OCI-LY7 (cell line): Measurements from ENCODE around the gene DAB2IP. TPM values are rescaled to one million over a fixed set of nuclear protein-coding genes. Genes with fewer than 3 reads are reported as not detected.

ENCODE experiments used
- BruUV-seq: library from RNA; stranded (reverse); fragments of 400-500 nt; replicated peaks from 2 replicates; lab custom pipeline; 2021; lab: Mats Ljungman, UMichigan
- CTCF ChIA-PET: fragments of 300-600 bp; sonication (Branson Sonifier 250); formaldehyde crosslinking; loops from one replicate; lab custom pipeline; 2022; ENCODE audit warnings: antibody characterized with exemption; ENCODE audit not compliant: unreplicated experiment; lab: Charles Lee
- POLR2A ChIA-PET: fragments of 300-600 bp; sonication (Branson Sonifier 250); formaldehyde crosslinking; loops from one replicate; lab custom pipeline; 2022; ENCODE audit warnings: antibody characterized with exemption; lab: Charles Lee
- DNase-seq: peaks from one replicate; pipeline ENCODE4 v3.0.0-alpha.2; 2015; ENCODE audit warnings: low spot score
- H2AFZ ChIP-seq: fragments of 200-600 bp; sonication (generic), shearing (Covaris generic); 2 replicates; pipeline ENCODE4 v1.6.1; 2014; ENCODE audit warnings: mild to moderate bottlenecking, antibody characterized with exemption, low read length, moderate library complexity
- H3K27ac ChIP-seq: fragments of 200-600 bp; sonication (generic); 2 replicates; pipeline ENCODE4 v1.5.1; 2014; ENCODE audit warnings: mixed run types, low read depth, mild to moderate bottlenecking, moderate library complexity, low read length, inconsistent platforms; ENCODE audit not compliant: poor library complexity, severe bottlenecking
- H3K36me3 ChIP-seq: fragments of 200-600 bp; sonication (generic); 2 replicates; pipeline ENCODE4 v1.6.1; 2014; ENCODE audit warnings: mild to moderate bottlenecking, antibody characterized with exemption, low read length, moderate library complexity, mixed read lengths; ENCODE audit not compliant: insufficient read depth
- H3K4me1 ChIP-seq: fragments of 200-600 bp; sonication (generic); 2 replicates; pipeline ENCODE4 v1.5.1; 2014; ENCODE audit warnings: mild to moderate bottlenecking, low read length; ENCODE audit not compliant: insufficient read depth, poor library complexity, severe bottlenecking
- H3K4me2 ChIP-seq: fragments of 200-600 bp; sonication (generic); 2 replicates; pipeline ENCODE4 v1.6.1; 2014; ENCODE audit warnings: mild to moderate bottlenecking, low read length
- H3K4me3 ChIP-seq: fragments of 200-600 bp; sonication (generic); 2 replicates; pipeline ENCODE4 v1.5.1; 2014; ENCODE audit warnings: mild to moderate bottlenecking, low read depth, low read length; ENCODE audit not compliant: poor library complexity, severe bottlenecking
- H3K79me2 ChIP-seq: fragments of 200-600 bp; sonication (generic); 2 replicates; pipeline ENCODE4 v1.6.1; 2016; ENCODE audit warnings: low read depth, mild to moderate bottlenecking, low read length, moderate library complexity, mixed read lengths; ENCODE audit not compliant: insufficient read depth
- H3K9me2 ChIP-seq: fragments of 200-600 bp; sonication (generic); 2 replicates; pipeline ENCODE4 v1.6.1; 2016; ENCODE audit warnings: mild to moderate bottlenecking, low read length, mixed read lengths; ENCODE audit not compliant: insufficient read depth
- H3K9me3 ChIP-seq: fragments of 200-600 bp; sonication (generic); 2 replicates; pipeline ENCODE4 v1.6.1; 2014; ENCODE audit warnings: mild to moderate bottlenecking, mixed run types, low read length, mixed read lengths
- H4K20me1 ChIP-seq: fragments of 200-600 bp; sonication (generic); 2 replicates; pipeline ENCODE4 v1.6.1; 2014; ENCODE audit warnings: mild to moderate bottlenecking, antibody characterized with exemption, low read length, moderate library complexity, mixed read lengths; ENCODE audit not compliant: insufficient read depth
- CTCF ChIP-seq: fragments of 200-600 bp; sonication (generic); conservative IDR thresholded peaks from 2 replicates; pipeline ENCODE4 v1.5.1; 2014; ENCODE audit warnings: mild to moderate bottlenecking, antibody characterized with exemption, low read length, moderate library complexity, mixed read lengths
- EZH2phosphoT487 ChIP-seq: fragments of 200-600 bp; sonication (generic); IDR thresholded peaks from 2 replicates; pipeline ENCODE4 v1.6.1; 2018; ENCODE audit warnings: low read depth, borderline replicate concordance, mild to moderate bottlenecking, mixed run types, antibody characterized with exemption, low read length, moderate library complexity, mixed read lengths
- intact Hi-C: fragments of 100-400 bp; cut with micrococcal nuclease; formaldehyde crosslinking; loops from one replicate; pipeline ENCODE4 v1.10.0; 2022; ENCODE audit not compliant: unreplicated experiment
- total RNA-seq, 2 experiments: library from RNA; depleted of rRNA in 1 of 2; stranded (reverse); fragments of >200 nt in 1 of 2; shearing (Covaris generic) in 1 of 2; gene quantifications; 2 replicates each; pipeline ENCODE4 v1.2.3, GENCODE V29; 2014 to 2022

DAB2IP gene
- total RNA-seq, 2 experiments from 2014 or later: 3.9 to 11.1 TPM

- DNase-seq: peak; percentile 68
- ChIA-PET CTCF (interaction anchor here (0.8 to 1.3 kb wide), 4 partner anchors 11 to 135 kb away, joined by 3 read pairs; no protein-coding TSS in a partner anchor), POLR2A (interaction anchor here (0.5 to 1.3 kb wide), 6 partner anchors 10 to 190 kb away, joined by 3 to 4 read pairs (median 3); no protein-coding TSS in a partner anchor)
- Histone ChIP-seq H3K4me2 (peak overlapping the region; percentile 42), H3K4me3 (no peak overlapping the region), H3K9me3 (no peaks in the 10 kb centered on the region), H2AFZ (peak overlapping the region; percentile 31), H3K27ac (no peak overlapping the region), H3K36me3 (no peaks in the 10 kb centered on the region), H3K9me2 (no peaks in the 10 kb centered on the region), H3K79me2 (no peaks in the 10 kb centered on the region), H4K20me1 (no peaks in the 10 kb centered on the region), H3K4me1 (peaks cover 33% of the 10 kb centered on the region)
- no peak for TF ChIP-seq CTCF
- TF ChIP-seq EZH2phosphoT487: no peak
- BruUV-seq: no TSS peak
- intact Hi-C loops: no loop called here
Measured at GRCh38 chr9:121822093-121823085, 171.0 kb downstream of the DAB2IP start.

GRCh38 chr9:121823451-121824169, 172.2 kb downstream of the DAB2IP start:
- Histone ChIP-seq H3K27ac (no peak overlapping the region), H3K4me3 (no peak overlapping the region), H3K4me1 (peaks cover 33% of the 10 kb centered on the region), H3K9me3 (no peaks in the 10 kb centered on the region), H3K9me2 (no peaks in the 10 kb centered on the region), H3K4me2 (no peak overlapping the region), H3K79me2 (no peaks in the 10 kb centered on the region), H3K36me3 (no peaks in the 10 kb centered on the region), H2AFZ (no peak overlapping the region; the same call in 1 of the 2 replicates), H4K20me1 (no peaks in the 10 kb centered on the region)
- intact Hi-C loops: no loop called here
- ChIA-PET POLR2A (interaction anchor here (0.5 to 1.5 kb wide), 6 partner anchors 8 to 189 kb away, joined by 3 to 4 read pairs (median 3); no protein-coding TSS in a partner anchor), CTCF (interaction anchor here (0.8 to 1.3 kb wide), 2 partner anchors 17 to 136 kb away, joined by 3 read pairs; no protein-coding TSS in a partner anchor)
- BruUV-seq: no TSS peak
- DNase-seq: no peak
- TF ChIP-seq CTCF (no peak), EZH2phosphoT487 (no peak)
